Measurements from ENCODE around the gene LINC00237.

LINC00237 gene

GRCh38 chr20:21133917-21134622, 27.9 kb upstream of the LINC00237 start:
- Histone ChIP-seq H3K4me1 (ENCODE audit: insufficient read depth, low read length) (peaks cover 5% of the 10 kb centered on the region; the same call in 1 of the 2 replicates), H3K9me3 (ENCODE audit: control insufficient read depth, insufficient read depth, low read length) (no peaks in the 10 kb centered on the region), H3K36me3 (ENCODE audit: insufficient read depth, low read length) (no peaks in the 10 kb centered on the region), H3K9ac (ENCODE audit: low read depth, low read length) (no peak overlapping the region)

- H3K9ac ChIP-seq (ENCODE audit: low read depth, low read length), result no peak overlapping the region
- no peaks in the 10 kb centered on the region for H3K9me3 ChIP-seq (ENCODE audit: control insufficient read depth, insufficient read depth, low read length)
- no peaks in the 10 kb centered on the region for H3K36me3 ChIP-seq (ENCODE audit: insufficient read depth, low read length)
- H3K4me1 ChIP-seq (ENCODE audit: insufficient read depth, low read length), result peaks cover 5% of the 10 kb centered on the region; the same call in 1 of the 2 replicates
Measured at GRCh38 chr20:21133404-21133803, 27.2 kb upstream of the LINC00237 start.

- peaks cover 5% of the 10 kb centered on the region; the same call in 1 of the 2 replicates for H3K4me1 ChIP-seq (ENCODE audit: insufficient read depth, low read length)
- no peaks in the 10 kb centered on the region; the same call in 1 of the 2 replicates for H3K36me3 ChIP-seq (ENCODE audit: insufficient read depth, low read length)
- no peaks in the 10 kb centered on the region for H3K9me3 ChIP-seq (ENCODE audit: control insufficient read depth, insufficient read depth, low read length)
Measured at GRCh38 chr20:21129861-21130260, 23.7 kb upstream of the LINC00237 start.

GRCh38 chr20:21127201-21127981, 21.2 kb upstream of the LINC00237 start:
- H3K4me1 ChIP-seq (ENCODE audit: insufficient read depth, low read length), result peaks cover 5% of the 10 kb centered on the region; the same call in 1 of the 2 replicates
- no peaks in the 10 kb centered on the region for H3K9me3 ChIP-seq (ENCODE audit: control insufficient read depth, insufficient read depth, low read length)
- H3K9ac ChIP-seq (ENCODE audit: low read depth, low read length), result no peak overlapping the region
- no peaks in the 10 kb centered on the region; the same call in 1 of the 2 replicates for H3K36me3 ChIP-seq (ENCODE audit: insufficient read depth, low read length)

More at GRCh38 chr20:21129861-21130260, 23.7 kb upstream of the LINC00237 start:
- H3K9ac ChIP-seq (ENCODE audit: low read depth, low read length), result no peak overlapping the region

GRCh38 chr20:21126581-21126870, 20.4 kb upstream of the LINC00237 start:
- Histone ChIP-seq H3K4me1 (ENCODE audit: insufficient read depth, low read length) (peaks cover 5% of the 10 kb centered on the region; the same call in 1 of the 2 replicates), H3K36me3 (ENCODE audit: insufficient read depth, low read length) (no peaks in the 10 kb centered on the region; the same call in 1 of the 2 replicates), H3K9me3 (ENCODE audit: control insufficient read depth, insufficient read depth, low read length) (no peaks in the 10 kb centered on the region), H3K9ac (ENCODE audit: low read depth, low read length) (peak overlapping the region; percentile 79)

GRCh38 chr20:21125849-21126580, 19.9 kb upstream of the LINC00237 start, which contains the start of gene KIZ:
KIZ (plus strand) TSS chr20:21126082; CDS start chr20:21126116, 34 bp downstream.
- peaks cover 5% of the 10 kb centered on the region; the same call in 1 of the 2 replicates for H3K4me1 ChIP-seq (ENCODE audit: insufficient read depth, low read length)
- H3K9ac ChIP-seq (ENCODE audit: low read depth, low read length), result peak within 1 kb of the TSS; percentile 79
- H3K9me3 ChIP-seq (ENCODE audit: control insufficient read depth, insufficient read depth, low read length), result no peaks in the 10 kb centered on the region
- no peaks in the 10 kb centered on the region; the same call in 1 of the 2 replicates for H3K36me3 ChIP-seq (ENCODE audit: insufficient read depth, low read length)

GRCh38 chr20:21125072-21125848, 19.1 kb upstream of the LINC00237 start:
- no peaks in the 10 kb centered on the region; the same call in 1 of the 2 replicates for H3K36me3 ChIP-seq (ENCODE audit: insufficient read depth, low read length)
- no peaks in the 10 kb centered on the region; the same call in 1 of the 2 replicates for H3K9me3 ChIP-seq (ENCODE audit: control insufficient read depth, insufficient read depth, low read length)
- H3K4me1 ChIP-seq (ENCODE audit: insufficient read depth, low read length), result peaks cover 3% of the 10 kb centered on the region; the same call in 1 of the 2 replicates
- peak overlapping the region; percentile 50; the same call in 1 of the 2 replicates for H3K9ac ChIP-seq (ENCODE audit: low read depth, low read length)

GRCh38 chr20:21124190-21124589, 18.0 kb upstream of the LINC00237 start:
- H3K4me1 ChIP-seq (ENCODE audit: insufficient read depth, low read length), result no peaks in the 10 kb centered on the region
- H3K9ac ChIP-seq (ENCODE audit: low read depth, low read length), result no peak overlapping the region
- no peaks in the 10 kb centered on the region; the same call in 1 of the 2 replicates for H3K36me3 ChIP-seq (ENCODE audit: insufficient read depth, low read length)
- H3K9me3 ChIP-seq (ENCODE audit: control insufficient read depth, insufficient read depth, low read length), result no peaks in the 10 kb centered on the region; the same call in 1 of the 2 replicates

GRCh38 chr20:21118782-21119181, 12.6 kb upstream of the LINC00237 start:
- H3K36me3 ChIP-seq (ENCODE audit: insufficient read depth, low read length), result no peaks in the 10 kb centered on the region
- no peak overlapping the region for H3K9ac ChIP-seq (ENCODE audit: low read depth, low read length)
- no peaks in the 10 kb centered on the region for H3K4me1 ChIP-seq (ENCODE audit: insufficient read depth, low read length)
- H3K9me3 ChIP-seq (ENCODE audit: control insufficient read depth, insufficient read depth, low read length), result no peaks in the 10 kb centered on the region; the same call in 1 of the 2 replicates

- Histone ChIP-seq H3K4me1 (ENCODE audit: insufficient read depth, low read length) (no peaks in the 10 kb centered on the region), H3K9me3 (ENCODE audit: control insufficient read depth, insufficient read depth, low read length) (no peaks in the 10 kb centered on the region; the same call in 1 of the 2 replicates), H3K36me3 (ENCODE audit: insufficient read depth, low read length) (no peaks in the 10 kb centered on the region), H3K9ac (ENCODE audit: low read depth, low read length) (no peak overlapping the region)
Measured at GRCh38 chr20:21118138-21118537, 12.0 kb upstream of the LINC00237 start.

GRCh38 chr20:21117521-21117920, 11.4 kb upstream of the LINC00237 start:
- Histone ChIP-seq H3K4me1 (ENCODE audit: insufficient read depth, low read length) (no peaks in the 10 kb centered on the region), H3K36me3 (ENCODE audit: insufficient read depth, low read length) (no peaks in the 10 kb centered on the region), H3K9me3 (ENCODE audit: control insufficient read depth, insufficient read depth, low read length) (no peaks in the 10 kb centered on the region; the same call in 1 of the 2 replicates), H3K9ac (ENCODE audit: low read depth, low read length) (no peak overlapping the region)

GRCh38 chr20:21114584-21114983, 8.4 kb upstream of the LINC00237 start:
- Histone ChIP-seq H3K4me1 (ENCODE audit: insufficient read depth, low read length) (peaks cover 3% of the 10 kb centered on the region; the same call in 1 of the 2 replicates), H3K9ac (ENCODE audit: low read depth, low read length) (no peak overlapping the region), H3K9me3 (ENCODE audit: control insufficient read depth, insufficient read depth, low read length) (no peaks in the 10 kb centered on the region; the same call in 1 of the 2 replicates), H3K36me3 (ENCODE audit: insufficient read depth, low read length) (no peaks in the 10 kb centered on the region)

GRCh38 chr20:21113697-21114096, 7.5 kb upstream of the LINC00237 start:
- Histone ChIP-seq H3K9me3 (ENCODE audit: control insufficient read depth, insufficient read depth, low read length) (no peaks in the 10 kb centered on the region; the same call in 1 of the 2 replicates), H3K36me3 (ENCODE audit: insufficient read depth, low read length) (no peaks in the 10 kb centered on the region), H3K9ac (ENCODE audit: low read depth, low read length) (no peak overlapping the region), H3K4me1 (ENCODE audit: insufficient read depth, low read length) (peaks cover 3% of the 10 kb centered on the region; the same call in 1 of the 2 replicates)

All from ES-I3 (cell line).